Neural cell (in vitro differentiated cells): ENCODE data around the gene NGEF. TPM values are rescaled to one million over a fixed set of nuclear protein-coding genes. Genes with fewer than 3 reads are reported as not detected.

Experiments
- H2AFZ ChIP-seq: fragments of 200-600, 300-800 bp; sonication (generic), shearing (Covaris generic); 2 replicates; pipeline ENCODE4 v1.6.0; 2014; ENCODE audit warnings: low read depth, mild to moderate bottlenecking, antibody characterized with exemption, low read length, moderate library complexity
- H3F3A ChIP-seq: fragments of 200-600 bp; shearing (Covaris generic); 2 replicates; pipeline ENCODE4 v1.6.1; 2016; ENCODE audit warnings: mild to moderate bottlenecking, moderate library complexity, mixed read lengths, antibody characterized with exemption, low read length; ENCODE audit not compliant: insufficient read depth, poor library complexity, severe bottlenecking
- H3K27ac ChIP-seq: fragments of 200-600, 300-800 bp; sonication (generic), shearing (Covaris generic); 2 replicates; pipeline ENCODE4 v1.5.1; 2014; ENCODE audit warnings: mild to moderate bottlenecking, low read length, moderate library complexity
- H3K27me3 ChIP-seq: fragments of 300-800, 200-600 bp; sonication (generic), shearing (Covaris generic); 2 replicates; pipeline ENCODE4 v1.6.0; 2014; ENCODE audit warnings: mild to moderate bottlenecking, low read depth, low read length, moderate library complexity; ENCODE audit not compliant: insufficient read depth
- H3K36me3 ChIP-seq: fragments of 300-800, 200-600 bp; sonication (generic), shearing (Covaris generic); 2 replicates; pipeline ENCODE4 v1.5.1; 2014; ENCODE audit warnings: mild to moderate bottlenecking, antibody characterized with exemption, low read length, moderate library complexity; ENCODE audit not compliant: insufficient read depth
- H3K4me2 ChIP-seq: fragments of 300-800, 200-600 bp; sonication (generic), shearing (Covaris generic); 2 replicates; pipeline ENCODE4 v1.6.0; 2014; ENCODE audit warnings: mild to moderate bottlenecking, low read length
- H3K4me3 ChIP-seq: fragments of 300-800, 200-600 bp; sonication (generic), shearing (Covaris generic); 2 replicates; pipeline ENCODE4 v1.5.1; 2014; ENCODE audit warnings: mild to moderate bottlenecking, low read length, moderate library complexity
- H3K79me2 ChIP-seq: fragments of 200-600 bp; shearing (Covaris generic); replicated peaks from 2 replicates; pipeline ENCODE4 v1.6.0; 2014; ENCODE audit warnings: mild to moderate bottlenecking, low read length, moderate library complexity; ENCODE audit not compliant: insufficient read depth
- H3K9ac ChIP-seq: fragments of 300-800, 200-600 bp; sonication (generic), shearing (Covaris generic); 2 replicates; pipeline ENCODE4 v1.6.1; 2016; ENCODE audit warnings: mild to moderate bottlenecking, low read length, mixed read lengths
- H3K9me2 ChIP-seq: fragments of 200-600 bp; shearing (Covaris generic); 2 replicates; pipeline ENCODE4 v1.6.1; 2016; ENCODE audit warnings: mild to moderate bottlenecking, low read length, mixed read lengths; ENCODE audit not compliant: insufficient read depth
- H3K9me3 ChIP-seq: fragments of 200-600, 300-800 bp; sonication (generic), shearing (Covaris generic); 2 replicates; pipeline ENCODE4 v1.6.1; 2016; ENCODE audit warnings: mild to moderate bottlenecking, mixed run types, low read length, moderate library complexity, mixed read lengths
- H4K20me1 ChIP-seq: fragments of 200-600 bp; shearing (Covaris generic); 2 replicates; pipeline ENCODE4 v1.6.1; 2016; ENCODE audit warnings: mild to moderate bottlenecking, mixed run types; ENCODE audit not compliant: insufficient read depth
- EP300 ChIP-seq: fragments of 450-650 bp; conservative IDR thresholded peaks from 2 replicates; pipeline ENCODE4 v1.6.1; 2014; ENCODE audit warnings: antibody characterized with exemption, mild to moderate bottlenecking, moderate library complexity; ENCODE audit not compliant: poor library complexity, severe bottlenecking
- EZH2 ChIP-seq: fragments of 200-600, 300-800 bp; shearing (Covaris generic), sonication (generic); IDR thresholded peaks from 2 replicates; pipeline ENCODE4 v1.6.1; 2014; ENCODE audit warnings: antibody characterized with exemption, low read length, borderline replicate concordance, mild to moderate bottlenecking; ENCODE audit not compliant: insufficient read depth, poor library complexity, severe bottlenecking
- MXI1 ChIP-seq: fragments of 450-650 bp; conservative IDR thresholded peaks from 2 replicates; pipeline ENCODE4 v1.6.1; 2014; ENCODE audit warnings: antibody characterized with exemption, mild to moderate bottlenecking; ENCODE audit not compliant: poor library complexity, severe bottlenecking
- POLR2AphosphoS5 ChIP-seq: IDR thresholded peaks from 2 replicates; pipeline ENCODE4 v1.6.1; 2012
- RAD21 ChIP-seq: fragments of 450-650 bp; conservative IDR thresholded peaks from 2 replicates; pipeline ENCODE4 v1.6.1; 2014; ENCODE audit warnings: antibody characterized with exemption, mild to moderate bottlenecking, moderate library complexity
- SMC3 ChIP-seq: fragments of 450-650 bp; conservative IDR thresholded peaks from 2 replicates; pipeline ENCODE4 v1.6.1; 2014; ENCODE audit warnings: antibody characterized with exemption, mild to moderate bottlenecking, moderate library complexity; ENCODE audit not compliant: poor library complexity
- TAF1 ChIP-seq: IDR thresholded peaks from 2 replicates; pipeline ENCODE4 v1.6.1; 2012; ENCODE audit warnings: low read depth
- polyA plus RNA-seq: library from polyadenylated mRNA; depleted of rRNA; stranded (reverse); fragments of >200 nt; gene quantifications from 2 replicates; pipeline ENCODE4 v1.2.3, GENCODE V29; 2014
- TF ChIP-seq, protein P1 (sequence below): fragments of 450-650 bp; IDR thresholded peaks from 2 replicates; pipeline ENCODE4 v1.5.1; 2014; ENCODE audit warnings: antibody characterized with exemption, mild to moderate bottlenecking, moderate library complexity; ENCODE audit not compliant: poor library complexity, severe bottlenecking
- TF ChIP-seq, protein P2 (sequence below): IDR thresholded peaks from 2 replicates; pipeline ENCODE4 v1.6.1; 2012; ENCODE audit warnings: borderline replicate concordance

NGEF gene
- polyA plus RNA-seq, 1 donor from 2014 or later = 5.2 TPM

DNA sequence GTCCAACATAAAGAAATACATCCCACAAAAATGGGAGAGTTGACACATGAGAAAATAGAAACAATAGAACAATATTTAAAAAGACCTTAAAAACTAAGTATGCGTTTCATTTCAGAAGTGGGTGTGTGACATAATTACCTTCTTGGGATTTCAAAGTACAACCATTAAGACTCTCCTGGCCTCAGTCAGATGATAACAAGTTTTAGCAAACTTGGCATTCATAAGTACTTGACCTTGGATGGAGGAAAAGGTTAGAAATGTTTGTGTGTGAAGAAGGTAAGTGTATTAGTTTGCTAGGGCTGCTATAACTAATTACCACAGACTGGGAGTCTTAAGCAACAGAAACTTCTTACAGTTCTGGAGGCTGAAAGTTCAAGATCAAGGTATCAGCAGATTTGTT, 4.9 kb upstream of the NGEF start:
- no peak overlapping the region for H2AFZ ChIP-seq
- H3F3A ChIP-seq = no peaks in the 10 kb centered on the region
- H3K4me2 ChIP-seq = no peak overlapping the region
- no peaks in the 10 kb centered on the region for H3K9me2 ChIP-seq
- H3K4me3 ChIP-seq = no peak overlapping the region
- H3K79me2 ChIP-seq = no peaks in the 10 kb centered on the region
- H3K36me3 ChIP-seq = no peaks in the 10 kb centered on the region
- H3K27ac ChIP-seq = no peak overlapping the region
- H4K20me1 ChIP-seq = no peaks in the 10 kb centered on the region
- TF ChIP-seq, protein P1, sequence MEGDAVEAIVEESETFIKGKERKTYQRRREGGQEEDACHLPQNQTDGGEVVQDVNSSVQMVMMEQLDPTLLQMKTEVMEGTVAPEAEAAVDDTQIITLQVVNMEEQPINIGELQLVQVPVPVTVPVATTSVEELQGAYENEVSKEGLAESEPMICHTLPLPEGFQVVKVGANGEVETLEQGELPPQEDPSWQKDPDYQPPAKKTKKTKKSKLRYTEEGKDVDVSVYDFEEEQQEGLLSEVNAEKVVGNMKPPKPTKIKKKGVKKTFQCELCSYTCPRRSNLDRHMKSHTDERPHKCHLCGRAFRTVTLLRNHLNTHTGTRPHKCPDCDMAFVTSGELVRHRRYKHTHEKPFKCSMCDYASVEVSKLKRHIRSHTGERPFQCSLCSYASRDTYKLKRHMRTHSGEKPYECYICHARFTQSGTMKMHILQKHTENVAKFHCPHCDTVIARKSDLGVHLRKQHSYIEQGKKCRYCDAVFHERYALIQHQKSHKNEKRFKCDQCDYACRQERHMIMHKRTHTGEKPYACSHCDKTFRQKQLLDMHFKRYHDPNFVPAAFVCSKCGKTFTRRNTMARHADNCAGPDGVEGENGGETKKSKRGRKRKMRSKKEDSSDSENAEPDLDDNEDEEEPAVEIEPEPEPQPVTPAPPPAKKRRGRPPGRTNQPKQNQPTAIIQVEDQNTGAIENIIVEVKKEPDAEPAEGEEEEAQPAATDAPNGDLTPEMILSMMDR = no peak
- no peak for TF ChIP-seq MXI1
- TF ChIP-seq, protein P2, sequence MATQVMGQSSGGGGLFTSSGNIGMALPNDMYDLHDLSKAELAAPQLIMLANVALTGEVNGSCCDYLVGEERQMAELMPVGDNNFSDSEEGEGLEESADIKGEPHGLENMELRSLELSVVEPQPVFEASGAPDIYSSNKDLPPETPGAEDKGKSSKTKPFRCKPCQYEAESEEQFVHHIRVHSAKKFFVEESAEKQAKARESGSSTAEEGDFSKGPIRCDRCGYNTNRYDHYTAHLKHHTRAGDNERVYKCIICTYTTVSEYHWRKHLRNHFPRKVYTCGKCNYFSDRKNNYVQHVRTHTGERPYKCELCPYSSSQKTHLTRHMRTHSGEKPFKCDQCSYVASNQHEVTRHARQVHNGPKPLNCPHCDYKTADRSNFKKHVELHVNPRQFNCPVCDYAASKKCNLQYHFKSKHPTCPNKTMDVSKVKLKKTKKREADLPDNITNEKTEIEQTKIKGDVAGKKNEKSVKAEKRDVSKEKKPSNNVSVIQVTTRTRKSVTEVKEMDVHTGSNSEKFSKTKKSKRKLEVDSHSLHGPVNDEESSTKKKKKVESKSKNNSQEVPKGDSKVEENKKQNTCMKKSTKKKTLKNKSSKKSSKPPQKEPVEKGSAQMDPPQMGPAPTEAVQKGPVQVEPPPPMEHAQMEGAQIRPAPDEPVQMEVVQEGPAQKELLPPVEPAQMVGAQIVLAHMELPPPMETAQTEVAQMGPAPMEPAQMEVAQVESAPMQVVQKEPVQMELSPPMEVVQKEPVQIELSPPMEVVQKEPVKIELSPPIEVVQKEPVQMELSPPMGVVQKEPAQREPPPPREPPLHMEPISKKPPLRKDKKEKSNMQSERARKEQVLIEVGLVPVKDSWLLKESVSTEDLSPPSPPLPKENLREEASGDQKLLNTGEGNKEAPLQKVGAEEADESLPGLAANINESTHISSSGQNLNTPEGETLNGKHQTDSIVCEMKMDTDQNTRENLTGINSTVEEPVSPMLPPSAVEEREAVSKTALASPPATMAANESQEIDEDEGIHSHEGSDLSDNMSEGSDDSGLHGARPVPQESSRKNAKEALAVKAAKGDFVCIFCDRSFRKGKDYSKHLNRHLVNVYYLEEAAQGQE = no peak
- TF ChIP-seq RAD21 = no peak
- TF ChIP-seq POLR2AphosphoS5 = no peak
- no peak for TF ChIP-seq SMC3
- TF ChIP-seq EZH2 = no peak
- no peak for TF ChIP-seq EP300
- TF ChIP-seq TAF1 = no peak
- H3K9ac ChIP-seq = no peak overlapping the region
- H3K27me3 ChIP-seq = no peaks in the 10 kb centered on the region
- no peaks in the 10 kb centered on the region for H3K9me3 ChIP-seq

DNA sequence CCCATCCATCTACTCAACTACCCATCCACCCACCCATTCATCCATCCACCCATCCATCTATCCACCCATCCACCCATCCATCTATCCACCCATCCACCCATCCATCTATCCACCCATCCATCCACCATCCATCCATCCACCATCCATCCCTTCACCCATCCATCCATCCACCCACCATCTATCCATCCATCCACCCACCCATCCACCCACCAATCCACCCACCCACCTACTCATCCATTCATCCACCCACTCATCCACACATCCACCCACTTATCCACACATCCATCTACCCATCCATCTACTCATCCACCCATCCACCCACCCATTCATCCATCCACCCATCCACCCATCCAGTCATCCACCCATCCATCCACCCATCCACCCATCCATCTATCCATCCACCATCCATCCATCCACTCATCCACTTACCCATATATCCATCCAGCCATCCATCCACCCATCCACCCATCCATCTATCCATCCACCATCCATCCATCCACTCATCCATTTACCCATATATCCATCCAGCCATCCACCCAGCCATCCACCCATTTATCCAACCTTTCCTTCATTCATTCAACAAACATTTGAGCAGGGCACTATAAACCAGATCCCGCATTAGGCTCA, 2.1 kb upstream of the NGEF start:
- no peaks in the 10 kb centered on the region for H3K9me2 ChIP-seq
- no peaks in the 10 kb centered on the region for H3K79me2 ChIP-seq
- H3K36me3 ChIP-seq = no peaks in the 10 kb centered on the region
- H3K27ac ChIP-seq = no peak overlapping the region
- TF ChIP-seq EP300 = no peak
- no peak for TF ChIP-seq SMC3
- TF ChIP-seq POLR2AphosphoS5 = no peak
- TF ChIP-seq, protein P1 = no peak
- H3K4me2 ChIP-seq = no peak overlapping the region
- H2AFZ ChIP-seq = no peak overlapping the region
- H3K4me3 ChIP-seq = no peak overlapping the region
- H3K9ac ChIP-seq = no peak overlapping the region
- no peaks in the 10 kb centered on the region for H4K20me1 ChIP-seq
- H3K27me3 ChIP-seq = no peaks in the 10 kb centered on the region
- no peaks in the 10 kb centered on the region for H3F3A ChIP-seq
- no peaks in the 10 kb centered on the region for H3K9me3 ChIP-seq
